GM23338 (cell line): ENCODE measurements around the gene DOCK3. TPM values are rescaled to one million over a fixed set of nuclear protein-coding genes. Genes with fewer than 3 reads are reported as not detected.
A peak's percentile ranks its signal among the peaks of the same experiment; 100 is the strongest.
"Not testable (repeated sequence)": the region's sequence is repeated elsewhere in the genome, so short reads cannot be mapped to it uniquely, and the experiment has no call there.

Experiments
- ATAC-seq: fragments of 200-7000 bp; cut with Tn5 transposase; 3 replicates; pipeline ENCODE4 v1.9.1; 2020
- DNase-seq: peaks from one replicate; pipeline ENCODE4 v3.0.0-alpha.2; 2015; ENCODE audit warnings: low spot score
- H2AFZ ChIP-seq: fragments of 200-600 bp; sonication (generic); 2 replicates; pipeline ENCODE4 v1.8.0; 2016; ENCODE audit warnings: antibody characterized with exemption, mild to moderate bottlenecking, moderate library complexity
- H3F3A ChIP-seq: fragments of 200-600 bp; sonication (generic); replicated peaks from 2 replicates; pipeline ENCODE4 v1.8.0; 2017; ENCODE audit warnings: antibody characterized with exemption, mixed run types, low read depth
- H3K27ac ChIP-seq: fragments of 200-600 bp; sonication (generic); 2 replicates; pipeline ENCODE4 v1.6.1; 2016; ENCODE audit warnings: low read depth
- H3K27me3 ChIP-seq: fragments of 200-600 bp; sonication (generic); 2 replicates; pipeline ENCODE4 v1.8.0; 2016; ENCODE audit warnings: mild to moderate bottlenecking, mixed run types, moderate library complexity; ENCODE audit not compliant: insufficient read depth
- H3K36me3 ChIP-seq: fragments of 200-600 bp; sonication (generic); 2 replicates; pipeline ENCODE4 v1.8.0; 2016; ENCODE audit warnings: mild to moderate bottlenecking; ENCODE audit not compliant: insufficient read depth
- H3K4me1 ChIP-seq: fragments of 200-600 bp; sonication (generic); 2 replicates; pipeline ENCODE4 v1.8.0; 2016; ENCODE audit warnings: mild to moderate bottlenecking, moderate library complexity; ENCODE audit not compliant: insufficient read depth
- H3K4me2 ChIP-seq: fragments of 200-600 bp; sonication (generic); 2 replicates; pipeline ENCODE4 v1.7.1; 2017; ENCODE audit warnings: mixed run types
- H3K4me3 ChIP-seq: fragments of 200-600 bp; sonication (generic); 2 replicates; pipeline ENCODE4 v1.6.1; 2016; ENCODE audit warnings: mixed run types
- H3K79me2 ChIP-seq: fragments of 200-600 bp; sonication (generic); replicated peaks from 2 replicates; pipeline ENCODE4 v1.8.0; 2017; ENCODE audit warnings: mild to moderate bottlenecking; ENCODE audit not compliant: insufficient read depth
- H3K9me2 ChIP-seq: fragments of 200-600 bp; sonication (generic); 2 replicates; pipeline ENCODE4 v1.8.0; 2017; ENCODE audit not compliant: insufficient read depth
- H4K20me1 ChIP-seq: fragments of 200-600 bp; sonication (generic); replicated peaks from 2 replicates; pipeline ENCODE4 v1.8.0; 2017; ENCODE audit warnings: mild to moderate bottlenecking; ENCODE audit not compliant: insufficient read depth
- H3K27ac Mint-ChIP-seq: 2 replicates; pipeline ENCODE4 v1.8.0; 2020; ENCODE audit warnings: inconsistent platforms, mild to moderate bottlenecking, moderate library complexity, mixed read lengths
- H3K27me3 Mint-ChIP-seq: 3 replicates; pipeline ENCODE4 v1.8.0; 2022; ENCODE audit warnings: low read depth, mild to moderate bottlenecking, moderate library complexity, mixed read lengths, inconsistent platforms; ENCODE audit not compliant: insufficient read depth, poor library complexity
- H3K36me3 Mint-ChIP-seq: 3 replicates; pipeline ENCODE4 v1.8.0; 2021; ENCODE audit warnings: low read depth, mild to moderate bottlenecking, inconsistent platforms, moderate library complexity, mixed read lengths
- H3K4me1 Mint-ChIP-seq: 3 replicates; pipeline ENCODE4 v1.8.0; 2020; ENCODE audit warnings: mild to moderate bottlenecking, inconsistent platforms, mixed read lengths
- H3K4me3 Mint-ChIP-seq: 3 replicates; pipeline ENCODE4 v1.8.0; 2021; ENCODE audit warnings: moderate library complexity, mild to moderate bottlenecking, inconsistent platforms, mixed read lengths
- H3K9me3 Mint-ChIP-seq: 3 replicates; pipeline ENCODE4 v1.8.0; 2020; ENCODE audit warnings: moderate library complexity, mild to moderate bottlenecking, inconsistent platforms, mixed read lengths
- CREB1 ChIP-seq: fragments of 250-450 bp; sonication (Bioruptor Pico); IDR thresholded peaks from 2 replicates; pipeline ENCODE4 v1.5.0; 2020; ENCODE audit warnings: low read depth, mild to moderate bottlenecking, moderate library complexity
- STAT1 ChIP-seq: IDR thresholded peaks from one replicate; pipeline ENCODE4 v1.6.1; 2016; ENCODE audit warnings: antibody characterized with exemption; ENCODE audit not compliant: unreplicated experiment
- ZNF462 ChIP-seq: fragments of 250-450 bp; sonication (Bioruptor Pico); IDR thresholded peaks from 2 replicates; pipeline ENCODE4 v1.5.0; 2020; ENCODE audit warnings: mild to moderate bottlenecking, moderate library complexity
- polyA plus RNA-seq: library from polyadenylated mRNA; unstranded; fragments of >200 nt; fragmentation: Nextera tagmentation; extraction: Ambion mirVana; gene quantifications from 2 replicates; pipeline ENCODE4 v1.2.1, GENCODE V29; 2016
- total RNA-seq: library from RNA; depleted of rRNA; stranded (reverse); fragments of >200 nt; shearing (Covaris generic); gene quantifications from 2 replicates; pipeline ENCODE4 v1.2.3, GENCODE V29; 2014

Gene DOCK3
- total and polyA plus RNA-seq, 2 experiments from 2014 or later = 2.4 to 5.6 TPM

- TF ChIP-seq ZNF462 (no peak), STAT1 (no peak)
Observed at GRCh38 chr3:50873376-50874157, 198.8 kb downstream of the DOCK3 start (continued).

- not testable (repeated sequence) for H3K4me1 ChIP-seq, H3K27me3 Mint-ChIP-seq, H3K36me3 Mint-ChIP-seq, H3K4me3 ChIP-seq, H3K9me2 ChIP-seq, H3F3A ChIP-seq, H3K4me3 Mint-ChIP-seq, H3K27me3 ChIP-seq, H4K20me1 ChIP-seq, H3K36me3 ChIP-seq, H3K27ac ChIP-seq, H2AFZ ChIP-seq, H3K9me3 Mint-ChIP-seq
- Mint-ChIP-seq H3K4me1 (peaks cover 14% of the 10 kb centered on the region), H3K27ac (peak overlapping the region; percentile 47; the same call in 1 of the 2 replicates)
- DNase-seq = peak; percentile 57
- peak; percentile 35; the same call in 1 of the 3 replicates for ATAC-seq
- Histone ChIP-seq H3K4me2 (0 out of 2 replicates have a peak overlapping the region, but pooled peaks have one; percentile 16), H3K79me2 (peaks cover 15% of the 10 kb centered on the region; the same call in 1 of the 2 replicates)
- peak; percentile 42; the same call in 1 of the 2 replicates for TF ChIP-seq CREB1
Observed at GRCh38 chr3:50874876-50875275, 200.1 kb downstream of the DOCK3 start.
